HG02870 (cell line): ENCODE measurements around the gene ARHGAP6.
"Not testable (repeated sequence)": the region's sequence is repeated elsewhere in the genome, so short reads cannot be mapped to it uniquely, and the experiment has no call there.

ENCODE experiments used
- ATAC-seq: cut with Tn5 transposase; IDR thresholded peaks from one replicate; pipeline ENCODE4 v1.9.1; 2021; ENCODE audit warnings: mild to moderate bottlenecking, moderate library complexity; ENCODE audit not compliant: unreplicated experiment

The ARHGAP6 gene

DNA sequence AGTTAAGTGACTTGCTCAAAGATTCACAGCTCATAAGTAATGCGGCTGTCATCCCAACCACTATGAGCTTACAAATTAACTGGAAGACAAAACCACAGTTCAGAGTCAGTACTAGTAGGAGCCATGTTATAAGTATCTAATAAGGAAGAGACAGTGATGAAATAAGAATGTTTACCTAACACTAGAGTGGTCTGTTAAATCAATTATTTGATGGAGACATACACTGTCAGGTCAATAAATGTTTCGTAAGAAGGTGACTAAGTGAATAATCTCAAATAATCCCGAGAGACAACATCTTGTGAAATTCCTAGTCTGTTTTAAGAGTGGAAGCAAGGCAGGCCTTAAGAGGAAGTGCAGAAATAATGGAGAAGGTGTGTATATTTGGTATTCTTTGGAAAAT, 398.3 kb downstream of the ARHGAP6 start:
- no peak for ATAC-seq

GRCh38 chrX:11266573-11267003, 399.1 kb downstream of the ARHGAP6 start:
- ATAC-seq = no peak

- ATAC-seq = no peak
Measured at GRCh38 chrX:11265352-11265751, 400.4 kb downstream of the ARHGAP6 start.

- ATAC-seq = no peak
Measured at GRCh38 chrX:11264925-11265324, 400.8 kb downstream of the ARHGAP6 start.

- no peak for ATAC-seq
Measured at GRCh38 chrX:11261260-11261659, 404.5 kb downstream of the ARHGAP6 start.

DNA sequence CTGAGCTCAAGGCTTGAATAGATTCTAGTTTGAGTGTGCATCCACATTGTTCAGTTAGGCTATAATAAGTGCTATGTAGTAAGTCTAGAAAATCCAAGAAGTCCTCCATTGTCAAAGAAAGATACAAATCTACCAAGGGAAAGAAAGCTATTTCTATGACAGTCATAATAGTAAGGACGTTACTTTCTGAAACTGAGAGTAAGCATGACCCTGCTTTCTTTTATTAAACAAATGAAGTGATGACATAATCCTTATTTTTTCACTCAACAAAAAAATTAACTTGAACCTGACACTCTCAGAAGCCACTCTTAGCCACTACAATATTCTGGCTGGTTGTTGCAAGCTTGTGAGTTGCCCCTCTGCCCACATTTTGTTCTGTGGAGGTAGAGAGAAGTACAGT, 406.3 kb downstream of the ARHGAP6 start:
- ATAC-seq = no peak

- ATAC-seq = no peak
Measured at GRCh38 chrX:11257711-11258110, 408.0 kb downstream of the ARHGAP6 start.

DNA sequence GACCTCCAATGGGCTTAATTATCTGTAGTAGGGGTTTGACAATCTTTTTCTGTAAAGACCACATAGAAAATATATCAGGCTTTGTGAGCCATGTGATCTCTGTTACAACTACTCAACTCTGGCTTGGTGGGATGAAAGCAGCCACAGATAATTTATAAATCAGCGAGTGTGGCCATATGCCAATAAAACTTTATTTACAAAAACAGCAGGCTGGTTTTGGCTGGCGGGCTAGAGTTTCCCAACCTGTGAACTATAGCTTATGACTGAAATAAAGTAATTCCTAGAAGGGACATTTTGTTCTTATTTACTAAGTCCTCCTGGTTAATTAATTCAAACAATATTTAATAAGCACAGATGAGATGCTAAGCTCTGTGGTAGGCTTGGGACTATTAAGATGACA, 408.4 kb downstream of the ARHGAP6 start:
- ATAC-seq = no peak

DNA sequence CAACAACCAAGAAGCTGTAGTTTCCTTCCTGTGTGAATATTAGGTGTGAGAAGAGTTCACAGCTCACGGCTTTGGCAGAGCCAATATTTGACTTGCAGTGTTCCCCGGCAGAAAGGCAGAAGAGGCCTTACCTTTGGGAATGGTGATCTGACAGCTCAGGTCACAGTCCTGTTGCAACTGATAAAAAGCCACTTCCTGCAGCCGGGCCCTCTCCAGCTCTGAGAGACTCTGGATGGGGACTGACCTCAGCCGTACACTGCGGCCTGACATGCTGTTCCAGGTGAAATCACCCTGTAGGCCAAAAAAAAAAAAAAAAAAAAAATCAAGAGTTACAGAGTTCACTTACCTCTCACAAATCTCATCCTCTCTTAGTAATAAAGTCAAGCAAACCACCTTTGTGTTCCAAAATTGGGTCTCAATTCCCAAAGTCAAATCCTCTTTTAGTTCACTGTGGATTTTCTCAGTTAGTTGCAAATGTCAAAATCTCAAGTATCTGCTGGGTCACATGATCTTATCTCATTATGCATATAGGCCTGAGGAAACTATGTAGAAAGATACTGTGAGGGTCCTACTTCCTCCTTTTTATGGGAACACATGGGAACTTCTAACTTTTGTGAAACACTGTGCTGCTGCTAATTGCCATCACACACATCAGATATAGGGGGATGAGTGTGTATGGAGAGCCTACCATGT, 411.2 kb downstream of the ARHGAP6 start:
- no peak for ATAC-seq

- ATAC-seq = no peak
Measured at GRCh38 chrX:11244636-11245035, 421.1 kb downstream of the ARHGAP6 start.

GRCh38 chrX:11242704-11243103, 423.0 kb downstream of the ARHGAP6 start:
- ATAC-seq = no peak

DNA sequence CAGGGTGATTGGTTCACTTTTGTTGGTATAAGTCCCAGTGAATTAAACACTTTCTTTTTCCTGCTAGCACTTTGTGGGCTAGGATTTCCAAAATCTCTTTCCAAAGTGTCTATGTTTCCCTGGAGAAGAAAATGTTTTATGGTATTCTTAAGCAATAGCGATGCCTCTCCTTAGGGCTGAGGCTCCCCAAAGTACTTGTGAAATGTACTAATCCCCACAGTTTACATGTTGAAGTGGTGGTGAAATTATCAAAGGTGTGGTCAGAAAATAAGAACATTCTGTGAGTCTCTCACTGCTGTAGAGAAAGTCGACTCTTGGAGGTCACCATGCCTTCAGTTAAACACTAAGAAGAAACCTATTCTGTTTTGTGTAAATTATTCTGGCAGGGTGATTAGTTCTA, 424.0 kb downstream of the ARHGAP6 start:
- no peak for ATAC-seq

DNA sequence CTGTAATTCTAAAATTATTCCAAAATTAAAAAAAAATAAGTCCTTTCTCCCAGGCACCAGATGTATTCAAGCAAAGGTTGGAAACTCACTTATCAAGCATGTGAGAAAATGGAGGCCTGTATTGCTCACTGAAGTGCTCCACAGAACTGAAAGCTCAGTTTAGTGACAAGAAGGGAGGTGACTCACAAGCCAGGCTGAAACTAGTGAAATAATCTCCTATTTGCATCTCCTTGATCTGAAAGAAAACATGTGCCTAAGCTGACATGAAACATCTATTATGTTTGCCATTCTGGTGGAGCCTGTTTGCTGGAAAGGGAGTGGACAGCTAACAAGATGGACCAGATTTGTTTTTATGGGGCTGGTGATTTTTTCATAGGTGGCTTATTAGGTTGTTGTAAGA, 426.5 kb downstream of the ARHGAP6 start:
- ATAC-seq = peak; percentile 80

DNA sequence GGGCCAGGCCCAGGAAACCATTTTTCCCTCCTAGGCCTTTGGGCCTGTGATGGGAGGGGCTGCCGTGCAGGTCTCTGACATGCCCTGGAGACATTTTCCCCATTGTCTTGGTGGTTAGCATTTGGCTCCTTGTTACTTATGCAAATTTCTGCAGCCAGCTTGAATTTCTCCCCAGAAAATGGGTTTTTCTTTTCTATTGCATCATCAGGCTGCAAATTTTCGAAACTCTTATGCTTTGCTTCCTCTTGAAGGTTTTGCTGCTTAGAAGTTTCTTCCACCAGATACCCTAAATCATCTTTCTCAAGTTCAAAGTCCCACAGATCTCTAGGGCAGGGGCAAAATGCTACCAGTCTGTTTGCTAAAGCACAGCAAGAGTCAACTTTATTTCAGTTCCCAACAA, 430.3 kb downstream of the ARHGAP6 start:
- not testable (repeated sequence) for ATAC-seq

GRCh38 chrX:11215191-11215921, 450.4 kb downstream of the ARHGAP6 start:
- no peak for ATAC-seq

GRCh38 chrX:11214346-11215190, 451.2 kb downstream of the ARHGAP6 start:
- no peak for ATAC-seq

GRCh38 chrX:11212741-11213140, 453.0 kb downstream of the ARHGAP6 start:
- ATAC-seq = no peak

GRCh38 chrX:11210415-11210801, 455.3 kb downstream of the ARHGAP6 start:
- no peak for ATAC-seq

DNA sequence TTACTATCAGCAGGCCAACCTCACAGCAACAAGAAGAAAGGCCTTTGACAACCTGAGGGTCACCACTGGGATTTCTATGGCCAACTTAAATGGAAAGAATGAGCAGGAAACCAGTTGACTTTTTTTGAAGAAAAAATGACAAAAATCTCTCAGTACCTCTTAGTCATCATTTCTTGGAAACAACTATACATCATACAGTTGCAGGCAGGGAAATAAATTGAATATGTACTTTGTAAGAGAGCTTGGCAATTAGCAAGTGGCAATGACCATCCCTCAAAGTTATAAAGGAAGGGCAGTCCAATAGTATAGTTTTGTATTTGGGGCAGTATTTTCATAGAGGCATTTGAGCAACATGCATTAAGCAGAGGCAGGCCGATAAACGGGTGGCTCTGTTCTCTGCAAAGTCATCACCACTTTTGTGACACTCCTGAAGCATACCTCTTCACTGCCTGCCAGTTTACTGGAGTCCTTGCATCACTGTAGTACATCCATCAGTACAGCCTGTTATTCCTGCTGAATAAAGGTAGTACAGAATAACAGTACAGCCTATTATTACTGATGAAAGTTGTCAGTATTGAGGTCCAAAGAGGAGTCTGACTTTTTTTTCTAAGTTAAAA, 455.8 kb downstream of the ARHGAP6 start:
- ATAC-seq = no peak

DNA sequence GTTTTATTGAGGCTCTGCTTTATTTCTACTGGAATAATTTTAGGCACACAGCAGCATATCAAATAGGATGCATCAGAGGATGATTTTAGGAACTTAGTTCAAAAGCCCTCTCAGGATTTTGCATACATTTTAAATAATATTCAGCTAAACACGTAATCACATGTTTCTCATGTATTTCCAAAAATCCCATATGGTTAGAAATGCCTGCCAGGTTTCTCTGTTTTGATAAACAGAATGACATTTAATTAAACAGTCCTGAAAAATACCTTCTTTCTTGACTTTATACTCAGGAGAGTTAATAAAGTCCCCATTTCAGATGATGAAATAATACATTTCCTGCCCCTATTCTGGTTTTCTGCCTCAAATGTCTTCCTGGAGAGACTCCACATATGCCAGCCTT, 459.0 kb downstream of the ARHGAP6 start:
- no peak for ATAC-seq

- ATAC-seq = no peak
Measured at GRCh38 chrX:11205796-11206195, 459.9 kb downstream of the ARHGAP6 start.
